H1 (cell line): ENCODE measurements around the gene GMNN. TPM values are rescaled to one million over a fixed set of nuclear protein-coding genes. Genes with fewer than 3 reads are reported as not detected.
A peak's percentile ranks its signal among the peaks of the same experiment; 100 is the strongest.

Experiments
- CTCF ChIA-PET: fragments of 300-600 bp; sonication (Branson Sonifier 250); formaldehyde crosslinking; loops from one replicate; lab custom pipeline; 2021; ENCODE audit not compliant: partially characterized antibody; lab: Charles Lee
- POLR2A ChIA-PET: fragments of 300-600 bp; sonication (Branson Sonifier 250); formaldehyde crosslinking; loops from one replicate; lab custom pipeline; 2021; ENCODE audit warnings: inconsistent platforms; ENCODE audit not compliant: partially characterized antibody; lab: Charles Lee
- DNase-seq, 2 experiments: peaks; one replicate each; pipeline versions ENCODE4 v3.0.0 to v3.0.0-alpha.2; 2010 to 2022; ENCODE audit warnings: low spot score in 2 of 2, low read depth in 1 of 2, mixed read lengths in 1 of 2
- FAIRE-seq: peaks from 2 replicates; lab custom pipeline; 2011; peaks lifted over from hg19 to GRCh38; lab: Jason Lieb, UNC
- H2AFZ ChIP-seq: 2 replicates; pipeline ENCODE4 v1.8.1; 2012; ENCODE audit warnings: low read length, inconsistent platforms
- H2AK5ac ChIP-seq: 2 replicates; pipeline ENCODE4 v1.6.1; 2013; ENCODE audit warnings: low read depth, low read length
- H2BK120ac ChIP-seq: replicated peaks from 2 replicates; pipeline ENCODE3; 2013; ENCODE audit warnings: low read depth, low read length, inconsistent platforms
- H2BK12ac ChIP-seq: 2 replicates; pipeline ENCODE4 v1.6.1; 2013; ENCODE audit warnings: low read depth, low read length
- H2BK15ac ChIP-seq: 2 replicates; pipeline ENCODE4 v1.6.1; 2013; ENCODE audit warnings: low read length
- H2BK20ac ChIP-seq: 2 replicates; pipeline ENCODE4 v1.6.1; 2013; ENCODE audit warnings: low read length
- H2BK5ac ChIP-seq: 2 replicates; pipeline ENCODE4 v1.6.1; 2013; ENCODE audit warnings: low read depth, low read length
- H3K14ac ChIP-seq: 2 replicates; pipeline ENCODE4 v1.6.1; 2013; ENCODE audit warnings: inconsistent platforms; ENCODE audit not compliant: insufficient read length
- H3K18ac ChIP-seq: 2 replicates; pipeline ENCODE4 v1.6.1; 2013; ENCODE audit warnings: low read length; ENCODE audit errors: extremely low read depth
- H3K23ac ChIP-seq: 2 replicates; pipeline ENCODE4 v1.6.1; 2013; ENCODE audit warnings: inconsistent platforms; ENCODE audit not compliant: insufficient read length
- H3K23me2 ChIP-seq: 2 replicates; pipeline ENCODE4 v1.6.1; 2013; ENCODE audit warnings: low read depth, low read length
- H3K27ac ChIP-seq: 2 replicates; pipeline ENCODE4 v1.6.1; 2011; ENCODE audit warnings: low read depth, low read length, inconsistent platforms
- H3K27me3 ChIP-seq, 4 experiments: replicated peaks in 1 of 4; 1 replicate in 1 of 4; 2 replicates in 3 of 4; pipeline versions ENCODE4 v1.6.1 to v1.8.1; 2011 to 2013; ENCODE audit warnings: low read length in 3 of 4, mild to moderate bottlenecking in 3 of 4, inconsistent platforms in 2 of 4, mixed read lengths in 2 of 4, moderate library complexity in 1 of 4; ENCODE audit not compliant: control insufficient read depth in 3 of 4, insufficient read depth in 3 of 4; ENCODE audit errors: extremely low read depth in 1 of 4
- H3K36me3 ChIP-seq, 4 experiments: 2 replicates each; pipeline versions ENCODE4 v1.6.1 to v1.8.1; 2011 to 2013; ENCODE audit warnings: mild to moderate bottlenecking in 4 of 4, low read length in 3 of 4, moderate library complexity in 2 of 4, control low read depth in 1 of 4, inconsistent platforms in 1 of 4; ENCODE audit not compliant: insufficient read depth in 4 of 4, control insufficient read depth in 2 of 4
- H3K4ac ChIP-seq: replicated peaks from 2 replicates; pipeline ENCODE3; 2013; ENCODE audit warnings: low read length, low read depth, mixed read lengths, inconsistent platforms; ENCODE audit not compliant: insufficient read length
- H3K4me1 ChIP-seq, 4 experiments: replicated peaks in 1 of 4; 1 replicate in 1 of 4; 2 replicates in 3 of 4; pipeline versions ENCODE4 v1.6.1 to v1.8.1; 2011 to 2013; ENCODE audit warnings: low read length in 3 of 4, inconsistent platforms in 2 of 4, mixed read lengths in 1 of 4; ENCODE audit not compliant: insufficient read depth in 4 of 4, control insufficient read depth in 3 of 4
- H3K4me2 ChIP-seq, 2 experiments: 2 replicates each; pipeline versions ENCODE4 v1.6.1 to v1.8.1; 2011 to 2013; ENCODE audit warnings: low read depth in 2 of 2, low read length in 2 of 2, control low read depth in 1 of 2, inconsistent platforms in 1 of 2, mild to moderate bottlenecking in 1 of 2; ENCODE audit not compliant: insufficient read depth in 1 of 2
- H3K4me3 ChIP-seq, 4 experiments: fragments of 200-600, 300-600 bp in 1 of 4; sonication (generic), shearing (Covaris generic), sonication (Bioruptor Twin) in 1 of 4; 2 replicates each; pipeline versions ENCODE4 v1.5.1 to v1.8.1; 2011 to 2016; ENCODE audit warnings: low read length in 4 of 4, low read depth in 3 of 4, control low read depth in 2 of 4, inconsistent platforms in 2 of 4, mild to moderate bottlenecking in 2 of 4, mixed read lengths in 1 of 4, moderate library complexity in 1 of 4; ENCODE audit not compliant: insufficient read depth in 2 of 4; ENCODE audit errors: extremely low read depth in 1 of 4
- H3K56ac ChIP-seq: replicated peaks from 2 replicates; pipeline ENCODE3; 2013; ENCODE audit warnings: low read depth, mild to moderate bottlenecking, mixed read lengths, low read length, inconsistent platforms; ENCODE audit not compliant: insufficient read length
- H3K79me1 ChIP-seq: 2 replicates; pipeline ENCODE4 v1.6.1; 2013; ENCODE audit warnings: low read depth, low read length, control low read depth
- H3K79me2 ChIP-seq, 2 experiments: 2 replicates each; pipeline versions ENCODE4 v1.6.1 to v1.8.1; 2012 to 2013; ENCODE audit warnings: low read length in 2 of 2, mild to moderate bottlenecking in 2 of 2, inconsistent platforms in 1 of 2; ENCODE audit not compliant: insufficient read depth in 2 of 2, control insufficient read depth in 1 of 2
- H3K9ac ChIP-seq, 4 experiments: replicated peaks in 1 of 4; 1 replicate in 1 of 4; 2 replicates in 3 of 4; pipeline versions ENCODE4 v1.6.1 to v1.8.1; 2011 to 2013; ENCODE audit warnings: low read depth in 3 of 4, low read length in 3 of 4, control low read depth in 2 of 4, mild to moderate bottlenecking in 2 of 4, moderate library complexity in 2 of 4, inconsistent platforms in 1 of 4; ENCODE audit errors: extremely low read depth in 1 of 4
- H3K9me3 ChIP-seq, 2 experiments: 2 replicates each; pipeline versions ENCODE4 v1.6.1 to v1.8.1; 2012 to 2013; ENCODE audit warnings: mild to moderate bottlenecking in 2 of 2, moderate library complexity in 2 of 2, control low read depth in 1 of 2, inconsistent platforms in 1 of 2, low read depth in 1 of 2, low read length in 1 of 2, mixed read lengths in 1 of 2; ENCODE audit not compliant: insufficient read depth in 2 of 2
- H4K20me1 ChIP-seq, 2 experiments: replicated peaks in 1 of 2; 2 replicates each; pipeline versions ENCODE3 to v1.8.1; 2011 to 2013; ENCODE audit warnings: inconsistent platforms in 2 of 2, low read length in 2 of 2, mild to moderate bottlenecking in 1 of 2; ENCODE audit not compliant: insufficient read depth in 2 of 2, control insufficient read depth in 1 of 2
- H4K5ac ChIP-seq: 2 replicates; pipeline ENCODE4 v1.6.1; 2013; ENCODE audit warnings: low read length, low read depth, mixed read lengths, inconsistent platforms; ENCODE audit not compliant: insufficient read length
- H4K8ac ChIP-seq: 2 replicates; pipeline ENCODE4 v1.8.0; 2013; ENCODE audit warnings: mild to moderate bottlenecking, moderate library complexity, low read length, inconsistent platforms; ENCODE audit not compliant: insufficient read depth; ENCODE audit errors: extremely low read depth
- H4K91ac ChIP-seq: replicated peaks from 2 replicates; pipeline ENCODE3; 2013; ENCODE audit warnings: low read length, mixed read lengths, inconsistent platforms; ENCODE audit not compliant: insufficient read length
- ASH2L ChIP-seq: fragments of 200-600, 300-600 bp; sonication (generic); IDR thresholded peaks from one replicate; pipeline ENCODE4 v1.7.1; 2017; ENCODE audit warnings: low read length
- HDAC6 ChIP-seq: IDR thresholded peaks from one replicate; pipeline ENCODE4 v1.7.1; 2012; ENCODE audit warnings: low read depth, mild to moderate bottlenecking, inconsistent platforms, low read length, moderate library complexity
- RXRA ChIP-seq: IDR thresholded peaks from 2 replicates; pipeline ENCODE4 v1.6.1; 2011; ENCODE audit warnings: low read depth, mild to moderate bottlenecking, low read length, moderate library complexity; ENCODE audit not compliant: insufficient read depth
- ZNF274 ChIP-seq: IDR thresholded peaks from 2 replicates; pipeline ENCODE4 v1.7.0; 2012; ENCODE audit warnings: low read length, borderline replicate concordance; ENCODE audit errors: extremely low read depth
- WGBS, 2 experiments: shearing (Covaris generic) in 1 of 2; methylation state at CpG; one replicate each; pipeline versions ENCODE4 v1.1.6 to v1.1.7; 2013 to 2015; ENCODE audit warnings: low lambda C conversion rate in 2 of 2, mixed read lengths in 2 of 2, inconsistent platforms in 1 of 2, low coverage in 1 of 2, missing lambda C conversion rate in 1 of 2; ENCODE audit not compliant: insufficient replicate concordance in 2 of 2, insufficient coverage in 1 of 2, insufficient read length in 1 of 2; ENCODE audit errors: extremely low coverage in 1 of 2, missing lambda C conversion rate in 1 of 2; 5-methylcytosine and 5-hydroxymethylcytosine counted together
- polyA plus RNA-seq, 7 experiments: library from polyadenylated mRNA; depleted of rRNA in 3 of 7; stranded (reverse) in 5 of 7; unstranded in 2 of 7; fragments of >200 nt in 5 of 7; fragments of 200-250 nt in 2 of 7; gene quantifications; 1 replicate in 5 of 7; 2 replicates in 1 of 7; 4 replicates in 1 of 7; pipeline versions ENCODE4 v1.2.1 to v1.2.3, GENCODE V29; 2011 to 2013; ENCODE audit warnings: missing spikeins in 2 of 7, mixed read lengths in 2 of 7
- total RNA-seq: library from RNA; stranded (reverse); fragmentation: NEBNext Ultra II Directional; extraction: Animal tissue kit (Norgen Biotek cat#: 25700); gene quantifications from 2 replicates; pipeline ENCODE4 v1.2.1, GENCODE V29; 2021

Gene GMNN
- total and polyA plus RNA-seq, 2 of the 8 experiments (the other 6 are each of a cell fraction or from before 2014, with no cell fraction given): 65.9 to 101 TPM

- no peak overlapping the region for H3K18ac ChIP-seq
- no peak overlapping the region for H4K5ac ChIP-seq
- H2BK12ac ChIP-seq: no peak overlapping the region
- H3K9me3 ChIP-seq: no peaks in the 10 kb centered on the region
- H3K4me3 ChIP-seq: no peak overlapping the region
- no peaks in the 10 kb centered on the region for H3K27me3 ChIP-seq
- peaks cover 2% of the 10 kb centered on the region; the same call in 1 of the 2 replicates for H3K23me2 ChIP-seq
- H2AFZ ChIP-seq: no peak overlapping the region
- ChIA-PET CTCF (interaction anchor here (0.7 kb wide), 1 partner anchor 800 kb away, joined by 4 read pairs; no protein-coding TSS in a partner anchor), POLR2A (interaction anchor here (0.7 to 1.7 kb wide), 3 partner anchors 11 to 278 kb away, joined by 3 to 8 read pairs (median 3); no protein-coding TSS in a partner anchor)
- no peak overlapping the region for H4K8ac ChIP-seq
- H2BK20ac ChIP-seq: no peak overlapping the region
- TF ChIP-seq HDAC6 (no peak), RXRA (no peak), ASH2L (no peak), ZNF274 (peak; percentile 13; the same call in 1 of the 2 replicates)
- H3K79me2 ChIP-seq: peaks cover 20 to 60% of the 10 kb centered on the region in 2 experiments
- H2BK120ac ChIP-seq: no peak overlapping the region
- H3K79me1 ChIP-seq: no peaks in the 10 kb centered on the region; the same call in 1 of the 2 replicates
- no peak overlapping the region for H3K4ac ChIP-seq
- no peak overlapping the region for H3K27ac ChIP-seq
- FAIRE-seq (no peak), DNase-seq (no peak)
- H2BK15ac ChIP-seq: no peak overlapping the region
- peaks cover 2 to 69% (median 30%) of the 10 kb centered on the region in 4 experiments; a peak in 7 of 8 replicates for H3K36me3 ChIP-seq
- no peak overlapping the region for H3K4me2 ChIP-seq
- no peak overlapping the region for H2AK5ac ChIP-seq
- H2BK5ac ChIP-seq: no peak overlapping the region
- H3K4me1 ChIP-seq: peaks cover 0 to 7% (median 2%) of the 10 kb centered on the region in 4 experiments; a peak in 5 of 7 replicates
- H4K20me1 ChIP-seq: peaks cover 14 to 15% of the 10 kb centered on the region in 2 experiments
- H3K56ac ChIP-seq: no peak overlapping the region
- 97% methylated on average over 3 of the region's 3 CpGs; no CpG with 5 or more reads in 1 of the 2 experiments for WGBS, 2 experiments
- no peak overlapping the region for H3K9ac ChIP-seq
- H3K23ac ChIP-seq: no peak overlapping the region
- no peak overlapping the region for H3K14ac ChIP-seq
- no peak overlapping the region for H4K91ac ChIP-seq
Observed at GRCh38 chr6:24779416-24780016, 4.8 kb downstream of the GMNN start.
